GM12801 (cell line): Measurements from ENCODE around the gene SLC6A13.

Source experiments
- TF ChIP-seq, protein P1 (sequence below): IDR thresholded peaks from one replicate; pipeline ENCODE4 v1.5.1; 2011; ENCODE audit warnings: control low read depth; ENCODE audit not compliant: insufficient read length; ENCODE audit errors: extremely low read depth

Gene SLC6A13

DNA sequence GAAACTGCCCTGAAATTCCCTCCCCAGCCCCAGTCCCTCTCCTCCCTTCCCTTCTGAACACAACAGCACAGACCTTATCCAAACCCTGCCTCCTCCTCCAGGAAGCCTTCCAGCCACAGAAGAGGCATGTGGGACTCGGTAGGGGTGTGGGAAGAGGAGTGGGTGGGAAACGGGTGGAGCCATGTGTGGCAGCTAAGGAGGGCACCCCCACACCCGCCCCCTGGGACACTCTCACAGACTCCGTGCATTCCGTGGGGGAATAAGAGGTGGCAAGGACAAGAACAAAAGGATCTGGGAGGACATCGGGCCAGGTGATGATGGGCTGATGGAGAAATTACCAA lies 73.0 kb downstream of the SLC6A13 start:
- TF ChIP-seq, protein P1, sequence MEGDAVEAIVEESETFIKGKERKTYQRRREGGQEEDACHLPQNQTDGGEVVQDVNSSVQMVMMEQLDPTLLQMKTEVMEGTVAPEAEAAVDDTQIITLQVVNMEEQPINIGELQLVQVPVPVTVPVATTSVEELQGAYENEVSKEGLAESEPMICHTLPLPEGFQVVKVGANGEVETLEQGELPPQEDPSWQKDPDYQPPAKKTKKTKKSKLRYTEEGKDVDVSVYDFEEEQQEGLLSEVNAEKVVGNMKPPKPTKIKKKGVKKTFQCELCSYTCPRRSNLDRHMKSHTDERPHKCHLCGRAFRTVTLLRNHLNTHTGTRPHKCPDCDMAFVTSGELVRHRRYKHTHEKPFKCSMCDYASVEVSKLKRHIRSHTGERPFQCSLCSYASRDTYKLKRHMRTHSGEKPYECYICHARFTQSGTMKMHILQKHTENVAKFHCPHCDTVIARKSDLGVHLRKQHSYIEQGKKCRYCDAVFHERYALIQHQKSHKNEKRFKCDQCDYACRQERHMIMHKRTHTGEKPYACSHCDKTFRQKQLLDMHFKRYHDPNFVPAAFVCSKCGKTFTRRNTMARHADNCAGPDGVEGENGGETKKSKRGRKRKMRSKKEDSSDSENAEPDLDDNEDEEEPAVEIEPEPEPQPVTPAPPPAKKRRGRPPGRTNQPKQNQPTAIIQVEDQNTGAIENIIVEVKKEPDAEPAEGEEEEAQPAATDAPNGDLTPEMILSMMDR: no peak

- TF ChIP-seq, protein P1: no peak
Observed at GRCh38 chr12:188910-189621, 73.6 kb downstream of the SLC6A13 start.

DNA sequence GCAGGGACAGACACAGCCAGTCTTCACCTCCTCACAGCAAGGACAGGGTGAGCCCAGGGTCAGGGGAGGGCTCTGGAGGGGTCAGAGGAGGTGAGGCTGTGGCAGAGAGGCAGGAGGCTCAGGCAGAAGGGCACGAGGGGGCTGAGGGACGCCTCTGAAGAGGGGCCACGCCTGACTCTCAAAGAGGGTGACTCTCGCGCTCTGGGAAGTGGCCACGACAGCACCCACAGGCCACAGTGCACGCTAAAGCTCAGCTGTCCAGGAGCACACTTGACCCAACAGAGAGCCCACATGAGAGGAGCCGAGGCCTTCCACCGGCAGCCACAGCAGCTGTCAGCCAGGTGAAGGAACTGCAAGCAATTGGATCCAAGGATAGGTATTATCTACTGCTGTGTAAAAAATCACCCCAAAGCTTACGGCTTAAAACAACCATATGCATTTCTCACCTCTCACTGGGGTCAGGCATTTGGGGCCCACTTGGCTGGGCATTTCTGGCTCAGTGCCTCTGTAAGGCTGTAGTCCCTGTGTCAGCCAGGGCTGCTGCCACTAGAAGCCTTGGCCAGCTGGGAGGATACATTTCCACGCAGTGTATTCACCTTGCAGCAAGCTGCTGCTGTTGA lies 76.5 kb downstream of the SLC6A13 start:
- TF ChIP-seq, protein P1: no peak

GRCh38 chr12:185576-185955 lies 77.1 kb downstream of the SLC6A13 start:
- TF ChIP-seq, protein P1: no peak

- TF ChIP-seq, protein P1: no peak
Observed at GRCh38 chr12:184811-185575, 77.6 kb downstream of the SLC6A13 start.

DNA sequence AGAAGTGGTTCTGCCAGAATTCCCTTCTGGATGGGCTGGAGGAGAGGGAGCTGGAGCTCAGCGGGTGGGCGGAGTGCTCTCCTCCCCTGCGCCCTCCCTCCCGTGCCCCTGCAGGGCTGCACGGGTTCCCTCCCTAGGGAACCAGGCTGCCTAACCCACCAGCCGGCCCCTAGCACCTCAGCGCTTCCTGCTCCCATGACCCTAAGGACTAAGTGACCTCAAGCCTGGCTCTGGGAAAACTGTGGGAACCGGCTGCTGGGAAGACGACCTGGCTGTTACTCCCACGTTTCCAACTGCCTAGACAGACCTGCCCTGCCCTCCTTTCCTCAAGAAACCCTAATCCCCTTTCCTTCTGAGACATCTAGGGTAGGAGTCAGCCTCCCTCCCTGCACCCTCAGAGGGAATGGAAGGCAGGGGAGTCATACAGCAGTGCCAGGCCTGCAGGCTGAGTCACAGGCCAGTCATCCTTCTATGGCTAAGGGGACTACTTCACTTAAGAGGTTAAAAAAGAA lies 80.2 kb downstream of the SLC6A13 start:
- TF ChIP-seq, protein P1: no peak

DNA sequence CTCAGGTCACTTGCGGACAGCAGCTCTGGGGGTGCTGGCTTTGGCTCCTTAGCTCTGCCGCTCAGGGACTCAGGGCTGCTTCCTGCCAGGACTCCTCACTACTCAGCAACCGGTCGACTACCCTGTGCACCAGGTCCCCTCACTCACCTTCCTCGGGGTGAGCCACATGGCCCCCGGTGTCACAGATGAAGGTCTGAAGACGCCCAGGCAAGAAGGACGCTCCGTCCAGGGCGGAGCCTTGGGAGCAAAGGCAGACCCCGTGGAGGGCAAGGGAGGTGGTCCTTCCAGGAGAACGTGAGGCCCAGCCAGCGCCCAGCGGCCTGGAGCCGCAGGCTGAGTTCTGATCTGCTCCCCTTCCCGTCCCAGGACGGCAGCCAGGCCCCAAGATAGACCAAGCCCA lies 80.7 kb downstream of the SLC6A13 start:
- TF ChIP-seq, protein P1: no peak
